ENCODE measurements around the gene CNPY4.

CNPY4 gene

GRCh38 chr7:100148559-100149328 lies 29.3 kb downstream of the CNPY4 start, which contains the start of gene LAMTOR4:
Gene LAMTOR4, plus strand, starts transcription at chr7:100148918. Its CDS starts 55 bp downstream, at chr7:100148973.
- peak; percentile 99 for DNase-seq

- DNase-seq: no peak
These were observed 33.0 kb downstream of the CNPY4 start for GRCh38 chr7:100152404-100152803.

- DNase-seq: no peak
These were observed 33.7 kb downstream of the CNPY4 start for GRCh38 chr7:100152937-100153666.

- no peak for DNase-seq
These were observed 34.5 kb downstream of the CNPY4 start for GRCh38 chr7:100153708-100154535.

- no peak for DNase-seq
These were observed 35.4 kb downstream of the CNPY4 start for GRCh38 chr7:100154651-100155491.

GRCh38 chr7:100155553-100156317 lies 36.3 kb downstream of the CNPY4 start:
- no peak for DNase-seq

- no peak for DNase-seq
These were observed 37.1 kb downstream of the CNPY4 start for GRCh38 chr7:100156331-100157068.

GRCh38 chr7:100157069-100157333 lies 37.6 kb downstream of the CNPY4 start:
- no peak for DNase-seq

- DNase-seq: peak; percentile 11
These were observed 38.1 kb downstream of the CNPY4 start for GRCh38 chr7:100157334-100158228.

GRCh38 chr7:100158229-100159098 lies 39.0 kb downstream of the CNPY4 start, which contains the start of gene TRAPPC14:
Gene TRAPPC14, minus strand, starts transcription at chr7:100158723. Its CDS starts 224 bp downstream, at chr7:100158499.
- peak; percentile 85 for DNase-seq

- DNase-seq: peak; percentile 39
These were observed 39.7 kb downstream of the CNPY4 start for GRCh38 chr7:100159099-100159623.

GRCh38 chr7:100160067-100160466 lies 40.6 kb downstream of the CNPY4 start:
- no peak for DNase-seq

GRCh38 chr7:100163006-100163531 lies 43.6 kb downstream of the CNPY4 start:
- DNase-seq: no peak

GRCh38 chr7:100163871-100164270 lies 44.4 kb downstream of the CNPY4 start:
- no peak for DNase-seq

- DNase-seq: no peak
These were observed 47.0 kb downstream of the CNPY4 start for GRCh38 chr7:100166317-100166940.

- no peak for DNase-seq
These were observed 47.8 kb downstream of the CNPY4 start for GRCh38 chr7:100166970-100167911.

Measured in fibroblast of skin of scalp (primary cell).